ENCODE measurements around the gene GPALPP1.
"Not testable (repeated sequence)": the region's sequence is repeated elsewhere in the genome, so short reads cannot be mapped to it uniquely, and the experiment has no call there.

Gene GPALPP1

DNA sequence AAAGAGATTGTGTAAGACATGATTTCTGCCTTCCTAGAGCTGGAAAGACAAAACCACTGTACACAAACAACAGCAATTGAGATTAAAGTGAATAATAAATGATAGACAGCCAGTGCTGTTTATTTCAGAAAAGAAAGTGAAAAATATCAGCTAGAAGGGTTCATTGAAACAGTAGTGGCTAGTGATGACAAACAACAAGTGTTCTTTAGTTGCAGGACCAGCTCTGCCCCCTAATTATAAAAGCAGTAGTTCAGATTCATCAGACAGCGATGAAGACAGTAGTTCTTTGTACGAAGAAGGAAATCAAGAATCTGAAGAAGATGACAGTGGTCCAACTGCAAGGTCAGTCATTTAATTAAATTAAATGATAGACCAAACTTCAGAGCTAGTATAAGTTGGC lies 14.8 kb downstream of the GPALPP1 start:
- no peak for DNase-seq (ENCODE audit: low read depth in 2 of 3, low spot score in 2 of 3)

DNA sequence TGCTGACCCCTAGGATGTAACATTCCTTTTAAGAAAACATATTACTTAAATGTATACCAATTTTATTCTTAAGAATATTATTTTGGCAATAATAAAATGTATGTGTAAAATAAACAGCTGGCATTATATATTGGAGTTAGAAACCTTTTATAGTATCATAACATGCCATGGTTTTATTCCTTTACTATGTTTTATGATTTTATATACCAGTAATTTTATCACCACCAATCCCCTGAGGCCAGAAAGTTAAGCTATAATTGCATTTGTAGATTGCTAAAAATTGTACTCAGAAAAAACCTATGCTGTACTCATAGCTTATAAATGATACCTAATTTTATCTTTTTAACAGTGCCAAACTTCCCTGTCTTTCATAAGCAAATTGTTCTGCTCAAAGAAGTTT lies 17.9 kb downstream of the GPALPP1 start:
- no peak for DNase-seq (ENCODE audit: low read depth in 2 of 3, low spot score in 2 of 3)

DNA sequence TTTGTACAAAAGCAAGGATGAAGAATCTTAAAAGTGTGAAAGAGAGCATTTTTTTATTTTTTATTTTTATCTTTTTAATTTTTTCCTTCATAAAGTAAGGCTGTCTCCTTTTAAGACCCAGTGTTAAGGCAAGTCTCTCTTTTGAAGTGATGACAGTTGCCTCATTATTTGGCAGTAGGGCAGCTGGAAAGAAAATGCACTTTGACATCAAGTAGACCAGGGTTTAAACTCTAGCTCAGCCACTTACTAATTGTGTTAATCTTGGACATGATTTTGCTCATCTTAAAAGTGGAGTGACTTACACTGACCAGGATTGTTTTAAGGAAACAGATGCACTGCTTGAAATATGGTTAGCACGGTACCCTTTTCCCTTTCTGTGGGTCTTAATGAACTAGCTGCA lies 18.5 kb downstream of the GPALPP1 start:
- no peak for DNase-seq (ENCODE audit: low read depth in 2 of 3, low spot score in 2 of 3)

DNA sequence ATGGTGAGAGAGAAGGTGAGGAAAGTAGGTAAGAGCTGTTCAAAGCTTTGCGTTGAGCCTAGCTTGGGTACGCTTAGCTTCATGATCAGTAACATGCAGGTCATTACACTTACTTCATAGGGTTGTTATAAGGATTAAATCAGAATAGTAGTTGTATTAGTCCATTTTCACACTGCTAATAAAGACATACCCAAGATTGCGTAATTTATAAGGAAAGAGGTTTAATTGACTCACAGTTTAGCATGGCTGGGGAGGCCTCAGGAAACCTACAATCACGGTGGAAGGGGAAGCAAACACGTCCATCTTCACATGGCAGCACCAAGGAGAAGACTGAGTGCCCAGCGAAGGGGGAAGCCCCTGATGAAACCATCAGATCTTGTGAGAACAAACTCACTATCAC lies 21.9 kb downstream of the GPALPP1 start:
- DNase-seq (ENCODE audit: low read depth in 2 of 3, low spot score in 2 of 3), result no peak

DNA sequence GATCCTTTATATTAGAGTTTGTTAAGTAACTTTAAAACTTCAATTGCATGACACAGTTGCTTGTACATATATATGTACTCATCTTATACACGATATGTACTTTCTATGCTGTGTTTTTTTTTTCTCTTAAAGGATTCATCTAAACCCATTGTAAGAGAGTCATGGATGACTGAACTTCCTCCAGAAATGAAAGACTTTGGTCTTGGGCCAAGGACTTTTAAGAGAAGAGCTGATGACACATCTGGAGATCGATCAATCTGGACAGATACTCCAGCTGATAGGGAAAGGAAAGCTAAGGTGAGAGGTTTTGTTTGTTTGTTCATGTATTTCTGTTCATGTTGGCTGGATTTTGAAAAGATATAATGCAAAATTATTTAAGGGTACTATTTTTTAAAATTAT lies 26.0 kb downstream of the GPALPP1 start:
- DNase-seq (ENCODE audit: low read depth in 2 of 3, low spot score in 2 of 3), result no peak

DNA sequence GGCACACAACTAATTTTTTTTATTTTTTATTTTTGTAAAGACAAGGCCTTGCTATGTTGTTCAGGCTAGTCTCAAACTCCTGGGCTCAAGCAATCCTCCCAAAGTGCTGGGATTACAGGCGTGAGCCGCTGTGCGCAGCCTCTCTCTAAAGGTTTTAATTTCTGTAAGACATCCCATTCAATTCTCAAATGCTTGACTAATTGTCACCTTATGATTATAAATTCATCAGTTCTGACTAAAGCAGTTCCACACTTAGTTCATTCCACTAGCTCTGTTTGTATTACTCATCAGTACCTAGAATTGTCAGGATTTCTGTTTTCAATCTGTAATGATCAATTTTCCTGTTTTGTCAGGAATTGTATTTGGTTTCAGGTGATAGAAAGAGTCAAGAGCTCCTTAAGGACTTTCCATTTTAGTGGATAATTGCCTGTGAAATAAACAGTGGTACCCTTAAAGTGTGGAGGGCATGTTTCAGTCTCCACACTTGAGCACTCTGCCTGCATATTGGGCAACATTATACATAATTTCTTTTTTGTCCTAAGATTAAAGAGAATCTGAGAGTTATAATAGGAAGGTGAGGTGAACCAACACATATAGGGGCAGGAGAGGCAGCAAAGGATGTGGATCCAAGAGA lies 27.6 kb downstream of the GPALPP1 start:
- no peak for DNase-seq (ENCODE audit: low read depth in 2 of 3, low spot score in 2 of 3)

DNA sequence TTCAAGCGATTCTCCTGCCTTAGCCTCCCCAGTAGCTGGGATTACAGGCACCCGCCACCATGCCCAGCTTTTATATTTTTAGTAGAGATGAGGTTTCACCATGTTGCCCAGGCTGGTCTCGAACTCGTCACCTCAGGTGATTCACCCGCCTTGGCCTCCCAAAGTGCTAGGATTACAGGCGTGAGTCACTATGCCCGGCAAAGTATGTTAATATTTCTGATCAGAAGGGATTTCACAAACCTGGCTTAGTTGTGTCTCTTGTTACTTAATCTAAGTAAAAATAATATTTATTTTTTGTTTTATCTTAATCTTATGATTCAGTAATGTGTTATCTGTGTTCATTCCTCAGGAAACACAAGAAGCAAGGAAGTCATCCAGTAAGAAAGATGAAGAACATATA lies 30.6 kb downstream of the GPALPP1 start:
- not testable (repeated sequence) for DNase-seq (ENCODE audit: low read depth in 2 of 3, low spot score in 2 of 3)

DNA sequence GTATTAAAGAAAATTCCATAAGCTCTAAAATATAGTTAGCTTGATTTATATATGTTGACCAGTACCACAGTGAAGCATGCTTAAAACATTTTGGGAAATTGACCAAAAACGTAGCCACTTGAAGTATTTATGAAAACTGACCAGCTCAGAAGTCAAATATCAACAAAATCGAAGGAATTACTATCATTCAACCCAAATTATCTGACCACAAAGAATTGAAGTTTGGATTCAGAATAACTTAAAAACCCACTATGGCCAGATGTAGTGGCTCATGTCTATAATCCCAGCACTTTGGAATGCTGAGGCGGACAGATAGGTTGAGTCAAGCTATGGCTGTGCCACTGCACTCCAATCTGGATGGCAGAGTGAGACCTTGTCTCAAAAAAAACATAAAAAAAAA lies 31.9 kb downstream of the GPALPP1 start:
- DNase-seq (ENCODE audit: low read depth in 2 of 3, low spot score in 2 of 3), result no peak

DNA sequence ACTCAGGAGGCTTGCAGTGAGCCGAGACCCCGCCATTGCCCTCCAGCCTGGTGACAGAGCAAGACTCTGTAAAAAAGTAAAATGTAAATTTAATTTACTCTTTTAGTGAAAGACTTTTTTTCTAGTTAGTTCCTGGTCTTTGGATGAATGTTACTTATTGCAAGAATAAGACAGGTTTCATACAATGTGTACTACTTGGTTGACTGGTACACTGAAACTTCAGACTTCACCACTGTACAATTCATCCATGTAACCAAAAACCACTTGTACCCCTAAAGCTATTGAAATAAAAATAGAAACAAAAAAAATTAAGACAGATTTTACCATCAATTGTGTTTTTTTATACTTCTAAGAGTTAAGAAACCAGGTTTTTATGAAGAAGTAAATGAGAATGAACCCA lies 35.5 kb downstream of the GPALPP1 start:
- DNase-seq (ENCODE audit: low read depth in 2 of 3, low spot score in 2 of 3), result no peak

DNA sequence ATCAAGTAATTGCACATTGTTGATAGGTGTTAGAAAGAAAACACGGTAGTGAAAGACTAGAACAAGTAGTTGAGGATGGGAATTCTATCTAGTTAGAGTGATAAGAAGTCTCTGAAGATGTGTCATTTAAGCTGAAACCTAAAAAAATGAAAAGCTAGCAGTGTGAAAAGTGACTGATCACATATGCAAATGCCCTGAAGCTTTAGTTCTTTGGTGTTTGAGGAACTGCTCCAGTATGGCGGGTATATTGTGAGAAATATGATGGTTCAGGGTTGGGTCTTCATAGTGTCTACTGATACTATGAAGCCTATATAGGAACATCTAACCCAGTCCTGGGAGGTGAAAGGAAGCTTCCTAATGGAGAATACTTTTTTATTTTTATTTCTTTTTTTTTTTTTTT lies 45.0 kb downstream of the GPALPP1 start:
- no peak for DNase-seq (ENCODE audit: low read depth in 2 of 3, low spot score in 2 of 3)

DNA sequence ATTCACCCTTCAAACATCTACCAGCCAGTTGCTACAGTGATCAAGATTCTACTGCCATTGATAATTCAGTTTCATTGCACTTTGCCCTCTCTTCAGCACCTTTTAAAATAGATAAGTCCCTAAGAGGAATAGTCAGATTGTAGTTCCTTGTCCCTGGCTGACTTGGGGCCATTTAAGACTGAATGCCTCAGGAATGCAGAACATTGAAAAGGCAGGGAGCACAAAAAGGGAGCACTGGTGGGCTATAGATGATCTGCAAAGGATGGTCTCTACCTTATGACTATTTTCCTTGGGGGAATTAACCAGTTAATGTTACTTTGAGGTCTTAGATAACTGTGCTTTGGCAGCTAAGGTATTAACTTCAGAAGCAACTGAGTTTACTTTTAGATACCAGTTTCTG lies 46.9 kb downstream of the GPALPP1 start:
- no peak for DNase-seq (ENCODE audit: low read depth in 2 of 3, low spot score in 2 of 3)

DNA sequence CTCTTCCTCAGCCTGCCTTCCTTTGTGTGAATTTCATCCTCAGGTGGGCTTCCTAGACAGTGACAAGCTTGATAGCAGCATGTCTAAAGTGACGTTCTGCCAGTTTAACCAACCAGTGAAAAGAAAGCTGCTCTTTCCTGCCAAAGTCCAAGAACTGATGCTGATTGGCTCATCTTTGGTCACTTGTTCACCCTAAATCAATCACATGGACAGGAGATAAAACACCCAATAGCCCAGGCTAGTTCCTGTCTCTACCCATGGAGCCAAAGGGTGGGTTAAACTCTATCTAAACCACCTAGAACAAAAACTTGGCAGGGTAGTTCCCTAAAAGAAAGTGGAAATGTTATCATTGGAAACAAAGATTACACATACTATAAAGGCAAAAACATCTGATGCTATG lies 50.8 kb downstream of the GPALPP1 start:
- DNase-seq (ENCODE audit: low read depth in 2 of 3, low spot score in 2 of 3), result no peak

DNA sequence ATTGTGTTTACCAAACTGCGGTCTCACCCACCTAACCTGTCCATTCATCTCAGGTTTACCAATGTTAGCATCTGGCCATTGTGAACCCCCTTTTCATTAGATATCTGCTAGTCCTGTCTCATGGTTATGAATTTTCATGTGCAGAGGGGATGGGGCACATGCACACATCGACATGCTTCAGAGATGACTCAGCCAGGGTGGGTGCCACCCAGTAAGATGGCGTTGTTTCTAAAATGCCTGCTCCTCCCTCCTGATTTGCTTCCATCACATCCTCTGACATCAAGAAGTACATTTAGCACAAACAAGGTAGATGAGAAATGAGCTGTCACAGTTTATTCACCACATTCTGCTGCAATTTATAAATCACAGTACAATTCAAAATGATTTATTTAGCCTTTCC lies 51.3 kb downstream of the GPALPP1 start:
- no peak for DNase-seq (ENCODE audit: low read depth in 2 of 3, low spot score in 2 of 3)

DNA sequence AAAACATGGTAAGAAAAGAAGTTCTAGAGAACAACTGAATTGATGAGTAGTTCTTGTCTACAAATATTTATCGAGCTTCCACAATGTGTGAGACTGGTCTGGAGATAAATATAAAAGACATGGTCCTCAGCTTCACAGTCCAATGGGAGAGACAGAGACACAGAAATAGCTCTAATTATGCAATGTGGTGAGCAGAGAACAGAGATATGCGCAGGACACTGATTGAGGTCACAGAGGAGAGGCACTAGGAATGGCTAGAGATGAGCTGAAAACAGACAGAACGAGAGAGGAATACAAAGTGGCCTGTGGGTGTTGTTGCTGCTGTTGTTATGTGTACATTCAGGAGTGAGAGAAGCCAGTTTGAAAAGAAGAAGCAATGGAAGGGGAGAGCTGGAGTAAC lies 53.2 kb downstream of the GPALPP1 start:
- DNase-seq (ENCODE audit: low read depth in 2 of 3, low spot score in 2 of 3), result no peak

DNA sequence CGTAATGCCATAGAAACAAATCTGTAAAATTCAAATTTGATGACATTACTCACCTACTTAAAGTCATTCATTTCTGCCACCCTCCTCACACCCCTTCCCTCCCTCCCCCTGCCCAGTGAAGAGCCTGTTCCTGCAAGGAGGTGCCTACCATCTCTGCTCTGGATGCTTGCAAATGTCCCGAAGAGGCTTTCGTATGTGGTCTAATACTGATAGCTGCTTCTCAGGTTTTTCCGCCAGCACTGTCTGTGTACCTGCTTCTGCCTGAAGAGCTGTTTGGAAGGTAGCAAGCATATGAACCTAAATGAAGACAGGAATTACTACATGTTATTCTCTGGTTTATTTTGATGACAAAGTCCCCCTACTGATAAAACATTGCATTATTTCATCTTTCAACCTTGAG lies 57.1 kb downstream of the GPALPP1 start:
- no peak for DNase-seq (ENCODE audit: low read depth in 2 of 3, low spot score in 2 of 3)

DNA sequence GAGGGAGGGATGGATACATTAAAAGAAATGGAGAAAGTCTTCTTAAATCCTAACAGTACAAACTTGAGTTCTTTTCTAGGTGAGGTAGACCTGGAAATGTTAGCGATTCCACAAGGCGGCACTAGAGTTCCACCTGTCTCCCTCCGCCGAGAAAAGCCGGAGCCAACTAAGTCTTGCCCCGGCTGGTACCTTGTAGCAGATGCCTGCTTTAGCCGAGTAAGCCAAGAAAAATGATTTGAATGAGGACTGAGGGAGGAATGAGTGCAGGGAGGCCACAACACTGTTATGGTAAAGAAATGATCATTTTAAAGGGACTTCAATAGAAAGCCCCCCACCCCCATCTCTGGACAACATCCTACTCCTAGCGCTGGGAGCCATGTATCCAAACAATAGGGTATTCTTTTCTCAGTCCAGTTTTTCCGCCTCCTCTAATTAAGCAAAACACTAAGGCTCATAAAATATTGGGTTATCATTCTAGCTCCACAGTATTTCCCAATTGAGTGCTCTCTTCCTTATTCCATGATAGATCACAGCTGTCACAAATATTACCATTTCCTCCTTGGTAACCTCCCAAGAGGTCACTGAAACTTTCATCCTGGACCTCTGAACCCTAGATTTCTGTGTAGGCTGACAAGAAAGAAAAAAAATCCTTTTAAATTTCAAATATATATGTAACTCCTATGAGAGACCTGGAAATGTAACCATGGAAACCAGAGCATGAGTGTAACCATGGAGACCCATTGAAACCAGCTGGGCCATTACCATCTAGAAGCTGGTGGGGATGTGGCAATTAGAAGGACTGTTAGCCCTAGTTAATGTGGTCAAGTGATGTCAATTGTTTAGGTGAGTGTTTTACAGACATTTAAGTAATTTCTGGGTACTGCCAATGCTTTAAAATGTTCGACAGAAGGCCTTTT lies 58.3 kb downstream of the GPALPP1 start:
- peak; percentile 20 to 52 (median 32) for DNase-seq (ENCODE audit: low read depth in 2 of 3, low spot score in 2 of 3)

DNA sequence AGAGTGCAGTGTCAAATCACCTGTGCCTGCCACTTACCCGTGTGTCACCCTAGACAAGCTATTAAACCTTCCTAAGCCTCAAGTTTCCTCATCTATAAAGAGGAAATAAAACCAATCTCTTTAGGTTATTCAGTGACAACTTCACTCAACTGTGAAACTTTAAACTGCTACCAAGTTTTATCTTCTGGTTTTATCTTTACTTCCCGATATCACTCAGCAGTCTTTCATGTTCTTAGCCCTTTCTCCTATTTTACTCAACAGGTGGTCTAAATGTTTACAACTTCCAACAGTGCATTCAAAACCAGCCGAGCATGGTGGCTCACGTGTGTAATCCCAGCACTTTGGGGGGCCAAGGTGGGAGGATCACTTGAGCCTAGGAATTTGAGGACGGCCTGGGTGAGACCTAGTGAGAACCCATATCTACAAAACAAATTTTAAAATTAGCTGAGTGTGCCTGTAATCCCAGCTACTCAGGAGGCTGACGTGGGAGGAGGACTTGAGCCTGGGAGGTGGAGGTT lies 59.6 kb downstream of the GPALPP1 start:
- no peak for DNase-seq (ENCODE audit: low read depth in 2 of 3, low spot score in 2 of 3)

DNA sequence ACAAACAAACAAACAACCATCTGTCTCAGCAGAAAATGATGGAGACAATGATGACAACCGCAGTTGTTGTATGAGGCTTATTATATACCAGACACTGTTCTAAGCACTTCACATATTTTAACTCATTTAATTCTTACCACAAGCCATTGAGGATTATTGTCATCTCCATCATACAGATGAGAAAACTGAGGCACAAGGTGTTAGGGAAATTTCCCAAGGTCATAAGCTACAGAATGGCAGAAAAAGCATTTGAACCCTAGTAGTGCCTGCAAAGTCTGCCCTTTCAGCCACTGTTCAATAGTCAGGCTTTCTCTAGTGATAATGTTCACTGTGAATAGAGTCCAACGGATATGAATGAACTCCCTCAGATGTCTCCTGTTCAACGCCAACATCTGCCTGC lies 60.1 kb downstream of the GPALPP1 start:
- no peak for DNase-seq (ENCODE audit: low read depth in 2 of 3, low spot score in 2 of 3)

DNA sequence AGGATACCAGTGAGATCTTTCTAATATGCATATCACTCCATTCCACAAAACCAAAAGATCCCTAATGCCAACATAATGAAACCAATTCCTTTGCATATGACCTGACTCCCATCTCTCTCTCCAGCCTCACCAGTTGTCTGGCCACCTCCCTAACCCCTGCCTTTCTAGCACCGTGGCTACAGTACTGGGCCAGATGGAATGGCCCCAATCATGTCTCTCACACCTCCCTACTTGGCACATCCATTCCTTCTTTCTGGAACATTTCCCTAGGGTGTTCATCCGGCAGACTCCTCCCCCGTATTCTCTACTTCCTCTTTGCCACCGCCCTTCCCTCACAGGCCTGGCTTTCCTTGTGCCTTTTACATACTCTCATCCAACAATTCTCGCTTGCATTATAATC lies 62.0 kb downstream of the GPALPP1 start:
- no peak for DNase-seq (ENCODE audit: low read depth in 2 of 3, low spot score in 2 of 3)

DNA sequence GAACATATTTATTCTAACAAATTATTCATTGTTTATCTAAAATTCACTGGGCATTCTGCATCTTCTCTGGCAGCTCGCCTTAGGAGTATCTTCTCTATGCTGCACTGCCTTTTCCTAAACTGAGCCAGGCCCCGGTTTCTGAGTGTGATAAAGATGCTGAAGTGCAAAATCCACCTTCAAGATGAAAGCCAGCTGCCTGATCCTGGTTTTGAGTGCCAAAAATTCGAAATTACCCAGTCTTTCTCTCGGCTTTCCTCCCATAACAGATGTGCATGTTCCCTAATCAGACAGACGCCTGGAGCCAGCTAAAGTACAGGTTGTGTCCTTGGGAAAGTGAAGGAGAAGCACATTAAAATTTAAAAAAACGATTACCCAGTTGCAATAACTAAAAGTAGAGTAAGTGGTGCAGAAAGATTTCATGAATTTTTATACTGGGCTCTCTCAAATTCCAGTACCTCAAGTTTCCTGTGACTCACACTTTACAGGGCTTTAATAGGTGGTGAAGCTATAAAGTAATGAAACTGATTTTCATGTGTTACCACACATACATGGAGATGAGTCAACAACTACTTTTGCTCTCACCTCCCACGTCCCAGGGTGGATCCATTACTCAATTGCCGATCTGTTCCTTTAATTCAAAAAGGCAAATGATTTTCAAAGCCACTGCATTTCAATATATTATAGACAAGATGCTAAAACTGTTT lies 66.0 kb downstream of the GPALPP1 start:
- DNase-seq (ENCODE audit: low read depth in 2 of 3, low spot score in 2 of 3), result no peak

DNA sequence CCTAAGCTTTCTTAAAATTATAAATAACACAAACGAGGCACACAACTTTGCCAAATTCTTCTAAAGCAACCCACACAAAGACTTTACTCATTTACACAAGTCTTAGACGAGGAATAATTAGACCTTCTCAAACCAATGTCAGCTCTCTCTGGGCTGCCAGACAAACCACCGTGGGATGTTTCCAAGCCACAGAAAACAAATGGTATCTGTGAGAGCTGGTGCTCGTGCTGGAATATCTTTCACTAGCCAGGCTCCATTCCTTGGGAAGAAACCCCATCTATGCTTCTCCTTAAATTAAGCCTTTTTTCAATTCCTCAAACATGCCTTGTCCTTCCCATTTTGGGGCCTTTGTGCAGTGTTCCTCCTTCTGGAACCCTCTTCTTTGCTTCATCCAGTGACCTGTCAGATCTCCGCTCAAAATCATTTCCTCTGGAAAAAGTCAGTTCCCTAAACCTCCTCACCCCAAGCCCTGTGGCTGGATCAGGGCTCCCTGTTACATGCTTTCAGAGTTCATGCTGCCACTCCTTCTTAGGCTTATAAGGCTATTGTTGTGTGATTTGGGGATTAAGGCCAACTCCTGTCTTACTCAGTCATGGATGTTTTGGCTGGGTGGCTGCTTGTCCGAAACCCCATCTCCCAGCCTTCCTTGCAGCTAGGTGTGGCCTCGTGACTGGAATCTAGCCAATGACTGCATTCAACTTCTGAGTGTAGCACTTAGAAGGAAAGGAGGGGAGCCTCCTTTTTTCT lies 66.7 kb downstream of the GPALPP1 start:
- no peak for DNase-seq (ENCODE audit: low read depth in 2 of 3, low spot score in 2 of 3)

Data from activated CD8-positive, alpha-beta memory T cell treated with anti-CD3 and anti-CD28 coated beads for 48 hours (primary cell).